GM18499 (cell line): Measurements from ENCODE around the gene PKNOX2.

Source experiments
- ATAC-seq: cut with Tn5 transposase; IDR thresholded peaks from one replicate; pipeline ENCODE4 v1.9.1; 2021; ENCODE audit warnings: moderate number of reproducible peaks; ENCODE audit not compliant: insufficient read depth, unreplicated experiment

The PKNOX2 gene

DNA sequence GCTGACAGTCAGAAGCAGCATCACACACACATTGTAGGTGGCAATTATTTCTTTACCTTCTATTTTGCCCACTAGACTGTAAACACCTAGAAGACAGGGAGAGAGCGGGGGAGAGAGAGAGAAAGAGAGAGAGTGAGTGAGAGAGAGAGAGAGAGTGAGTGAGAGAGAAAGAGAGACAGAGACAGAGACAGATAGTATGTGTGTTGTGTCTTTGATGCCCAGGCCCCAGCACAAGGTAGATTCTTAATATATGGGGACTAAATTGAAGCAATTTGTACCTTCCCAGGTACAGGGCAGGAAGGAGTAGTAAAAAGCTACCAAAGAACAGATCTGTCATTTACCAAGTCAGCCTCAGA lies 163.7 kb downstream of the PKNOX2 start:
- no peak for ATAC-seq

DNA sequence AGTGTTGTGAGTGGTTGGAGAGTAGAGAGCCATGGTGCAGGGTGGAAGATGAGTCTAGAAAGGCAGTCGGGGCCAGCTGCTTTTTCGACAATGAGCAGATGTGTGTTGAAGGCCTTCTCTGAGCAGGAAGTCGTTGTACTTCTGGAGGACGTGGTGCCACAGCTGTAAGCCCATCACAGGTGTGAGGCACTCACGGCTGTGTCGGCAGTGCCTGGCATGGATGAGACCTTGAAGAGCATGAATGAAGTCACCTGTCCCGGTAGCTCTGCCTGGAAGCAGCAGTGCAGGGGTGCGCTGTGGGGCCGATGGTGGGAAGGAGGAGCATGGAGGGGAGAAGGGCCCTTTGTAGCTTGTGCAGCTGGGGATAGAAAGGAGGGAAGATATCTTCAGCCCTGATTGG lies 165.2 kb downstream of the PKNOX2 start:
- ATAC-seq: no peak

DNA sequence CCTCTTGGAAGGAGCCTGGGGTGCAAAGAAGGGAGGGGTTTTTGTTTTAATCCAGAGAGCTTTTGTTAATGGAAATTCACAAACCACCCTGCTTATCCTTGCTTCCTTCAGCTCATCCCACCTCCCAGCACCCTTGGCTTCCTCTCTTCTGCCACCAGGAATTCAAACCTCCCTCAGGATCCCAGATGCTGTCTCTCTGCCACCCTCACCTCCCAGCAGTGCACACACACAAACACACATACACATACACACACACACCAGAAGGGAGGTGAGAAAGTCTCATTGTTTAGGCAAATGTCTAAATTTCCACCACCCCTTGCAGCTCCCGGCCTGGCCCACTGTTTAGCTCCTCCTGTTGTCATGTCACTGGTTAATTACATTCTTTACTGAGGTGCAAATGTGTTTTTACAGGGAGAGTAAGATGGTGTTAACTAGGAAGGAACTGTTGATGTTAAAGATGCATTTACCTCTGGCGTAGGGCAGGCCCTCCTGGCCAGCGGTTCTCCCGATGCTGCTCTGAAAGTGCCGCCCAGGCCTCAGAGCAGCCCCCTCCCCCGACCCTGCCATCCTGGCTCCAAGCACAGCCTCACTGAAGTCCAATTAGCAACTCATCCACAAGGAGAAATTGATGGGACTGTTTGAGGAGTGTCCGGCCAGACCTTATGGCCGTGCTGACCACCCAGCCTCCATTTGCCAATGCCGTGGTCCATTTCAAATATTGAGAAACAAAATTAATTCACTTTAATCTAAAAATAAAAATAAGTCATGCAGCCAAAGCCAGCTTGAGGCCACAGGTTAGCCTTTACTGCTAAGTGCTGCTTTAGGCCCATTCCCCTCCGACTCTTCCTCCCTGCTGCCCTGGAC lies 166.1 kb downstream of the PKNOX2 start:
- ATAC-seq: no peak

DNA sequence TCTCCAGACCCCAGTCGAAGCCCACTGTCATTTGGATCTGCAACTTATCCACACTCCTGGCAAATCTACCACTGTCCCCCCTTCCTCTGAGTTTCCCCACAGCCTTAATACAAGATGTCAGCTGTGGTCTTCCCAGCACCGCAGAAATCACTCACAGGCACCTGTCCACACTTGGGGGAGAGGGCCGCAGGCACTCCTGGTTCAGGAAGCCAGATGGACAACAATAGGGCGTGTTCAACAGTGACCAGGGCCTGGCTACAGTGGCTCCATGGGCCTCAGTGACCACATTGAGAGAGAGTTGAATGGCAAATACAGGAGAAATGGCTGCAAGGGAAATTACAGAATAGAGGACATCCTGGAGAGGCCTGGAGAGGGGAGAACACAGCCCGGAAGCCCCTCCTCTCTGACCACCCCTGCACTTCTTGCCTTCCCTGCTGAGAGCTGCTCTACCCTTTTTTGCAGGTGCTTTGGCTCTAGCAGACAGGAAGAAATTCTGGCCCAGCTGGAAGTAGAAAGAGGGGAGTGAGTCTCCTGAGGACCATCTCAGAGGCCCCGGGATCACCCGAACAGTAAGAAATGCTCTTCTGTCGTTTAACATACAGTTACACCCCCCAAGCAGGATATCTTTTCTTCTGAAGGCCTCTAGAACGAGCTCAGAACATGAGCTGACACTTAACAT lies 166.9 kb downstream of the PKNOX2 start:
- no peak for ATAC-seq

DNA sequence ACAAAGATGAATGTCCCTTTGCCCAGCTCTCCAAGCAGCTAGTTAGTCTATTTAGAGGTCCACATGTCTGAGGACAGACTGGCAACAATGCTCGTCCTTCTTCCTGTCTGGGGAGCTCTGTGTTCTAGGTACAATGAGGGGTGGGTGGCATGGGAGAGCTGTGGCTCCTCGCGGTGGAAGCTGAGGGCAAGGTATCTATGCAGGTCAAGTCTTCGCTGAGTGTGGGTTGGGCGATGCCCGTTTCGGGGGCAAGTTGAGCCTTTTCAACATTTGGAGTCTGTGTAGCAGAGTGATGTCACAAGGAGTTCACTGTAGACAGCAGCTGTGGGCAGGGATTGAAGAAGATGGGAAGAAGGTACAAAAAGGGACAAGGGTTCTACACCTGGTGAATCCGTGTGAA lies 168.3 kb downstream of the PKNOX2 start:
- no peak for ATAC-seq

DNA sequence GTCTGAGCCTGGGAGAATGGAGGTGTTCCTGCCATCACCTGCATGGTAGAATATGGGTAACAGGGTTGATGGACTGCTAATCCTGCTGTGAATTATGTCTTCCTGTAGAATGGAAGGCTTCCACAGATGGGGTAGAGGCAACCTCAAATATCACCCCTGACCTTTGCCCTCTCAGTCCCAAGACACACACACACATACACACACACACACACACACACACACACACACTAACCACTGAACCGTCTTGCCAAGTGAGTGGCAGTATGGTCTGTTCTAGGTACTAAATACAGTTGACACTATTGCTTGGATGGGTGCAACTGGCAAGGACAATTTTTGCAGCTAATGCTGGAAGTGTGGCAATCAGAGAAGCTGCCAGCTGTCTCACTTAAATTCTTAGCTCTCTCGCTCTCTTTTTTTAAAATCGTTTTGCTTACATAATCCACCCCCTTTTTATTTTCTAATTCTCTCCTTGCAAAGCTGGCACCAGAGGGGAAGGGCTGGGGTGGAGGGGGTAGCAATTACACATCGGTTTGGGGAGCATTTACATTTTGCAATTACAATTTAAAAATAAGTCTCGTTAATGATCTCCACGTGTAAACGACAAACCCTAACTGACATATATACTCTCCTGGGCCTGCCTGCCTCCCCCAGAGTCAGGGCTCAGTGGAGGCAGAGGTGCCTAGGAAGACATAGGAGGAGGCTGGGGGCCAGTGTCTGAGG lies 169.0 kb downstream of the PKNOX2 start:
- ATAC-seq: no peak

DNA sequence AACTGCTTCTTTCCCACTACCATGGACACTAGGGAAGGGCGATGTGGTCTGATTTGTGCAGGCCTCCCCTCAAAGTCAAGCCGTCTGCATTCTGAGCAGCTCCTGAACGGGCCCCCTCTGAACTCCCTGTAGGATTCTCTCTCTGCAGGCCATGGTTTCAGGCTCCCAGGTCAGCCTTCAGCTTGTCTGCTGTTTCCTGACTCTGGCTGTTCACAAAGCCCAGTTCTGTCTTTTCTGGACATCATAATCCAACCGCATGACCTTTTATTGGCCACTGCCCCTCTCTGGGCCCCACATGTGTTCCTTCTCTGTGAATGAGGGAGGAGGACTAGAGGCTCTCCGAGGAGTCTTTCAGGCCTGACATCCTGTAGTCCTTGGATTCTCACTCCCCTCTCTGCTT lies 170.6 kb downstream of the PKNOX2 start:
- ATAC-seq: no peak

DNA sequence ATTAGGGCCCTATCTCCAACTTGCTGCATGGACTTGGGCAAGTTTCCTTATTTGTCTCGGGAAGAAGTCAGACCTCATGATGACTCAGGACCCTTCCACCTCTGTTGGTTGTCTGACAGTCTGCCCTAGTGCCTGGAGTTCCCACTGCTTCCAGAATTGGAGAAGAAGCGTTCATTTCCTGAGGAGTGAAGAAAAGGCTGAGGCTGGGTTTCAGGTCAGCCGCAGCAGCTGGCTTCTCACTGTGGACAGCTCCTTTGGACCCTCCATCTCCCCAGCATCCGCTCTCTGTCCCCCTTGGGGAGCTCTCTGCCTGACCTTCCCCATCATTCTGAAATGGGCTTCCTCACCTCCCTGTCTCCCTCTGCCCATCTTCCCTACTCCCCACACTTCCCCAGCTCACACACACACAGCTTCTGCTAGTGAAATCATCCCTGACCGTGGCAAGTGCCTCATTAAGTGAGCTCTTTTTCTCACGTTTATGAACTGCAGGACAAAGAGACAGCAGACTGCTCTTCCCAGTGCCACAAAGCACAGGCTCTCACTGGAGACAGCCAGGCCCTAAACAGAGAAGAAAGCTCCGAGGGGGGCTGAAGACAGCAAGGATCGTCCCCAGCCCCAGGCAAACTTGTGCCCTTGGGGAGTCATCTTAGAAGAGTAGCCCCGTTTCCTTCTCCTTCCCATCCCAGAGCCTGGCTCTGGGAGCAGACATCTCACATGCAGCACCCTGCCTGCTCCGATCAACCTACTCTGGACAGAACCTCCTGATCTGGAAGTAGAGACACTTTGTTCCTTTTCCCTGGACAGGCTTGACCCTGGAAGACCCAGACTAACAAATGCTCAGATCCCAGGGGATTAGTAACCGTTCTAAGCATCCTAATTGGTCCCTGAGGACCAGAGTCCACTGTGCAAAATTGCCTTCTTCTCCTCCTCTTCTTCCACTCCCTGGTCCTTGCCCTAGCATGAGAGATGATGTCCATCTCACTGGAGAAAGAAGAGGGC lies 173.6 kb downstream of the PKNOX2 start:
- no peak for ATAC-seq

DNA sequence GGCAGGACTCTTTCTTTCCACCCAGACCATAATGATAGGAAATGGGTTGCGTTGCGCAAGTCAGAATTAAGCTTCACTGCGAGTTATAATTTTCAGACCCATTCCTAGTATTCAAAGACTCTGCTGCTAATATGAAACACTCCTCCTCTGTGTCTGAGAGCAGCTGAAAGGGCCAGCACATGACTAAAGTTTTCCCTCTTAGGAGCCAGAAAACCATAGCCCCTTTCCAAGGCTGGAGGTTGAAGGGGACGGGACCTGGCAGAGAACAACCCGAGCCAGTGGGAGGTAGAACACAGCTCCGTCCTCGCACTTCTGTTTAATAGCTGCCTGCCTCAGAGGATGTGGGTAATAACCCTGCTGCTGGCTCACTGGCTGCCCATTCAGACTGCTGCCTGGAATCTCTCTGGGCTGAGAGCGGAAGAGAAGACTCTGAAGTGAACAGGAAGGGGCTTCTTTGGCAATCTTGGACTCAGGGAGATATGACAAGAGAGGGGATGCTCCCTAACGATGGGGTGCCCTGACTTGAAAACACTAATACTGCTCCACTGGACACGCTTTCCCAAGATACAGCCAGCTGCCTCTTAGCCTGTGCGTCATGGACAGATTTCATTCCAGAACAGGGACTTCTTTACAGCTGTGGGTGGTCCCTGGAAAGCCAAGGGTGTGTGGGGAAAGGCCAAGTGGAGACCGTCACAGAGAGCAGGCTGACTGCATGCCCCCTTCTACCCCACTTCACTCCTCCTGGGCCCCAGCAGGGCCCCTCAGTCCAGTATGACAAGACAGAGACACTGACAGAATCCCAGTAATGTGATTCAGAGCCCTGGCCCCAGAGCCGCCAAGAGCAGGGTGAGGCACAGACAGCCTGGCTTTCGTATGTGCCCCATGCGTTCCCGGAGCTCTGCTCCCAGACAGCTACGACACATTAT lies 174.6 kb downstream of the PKNOX2 start:
- ATAC-seq: no peak

DNA sequence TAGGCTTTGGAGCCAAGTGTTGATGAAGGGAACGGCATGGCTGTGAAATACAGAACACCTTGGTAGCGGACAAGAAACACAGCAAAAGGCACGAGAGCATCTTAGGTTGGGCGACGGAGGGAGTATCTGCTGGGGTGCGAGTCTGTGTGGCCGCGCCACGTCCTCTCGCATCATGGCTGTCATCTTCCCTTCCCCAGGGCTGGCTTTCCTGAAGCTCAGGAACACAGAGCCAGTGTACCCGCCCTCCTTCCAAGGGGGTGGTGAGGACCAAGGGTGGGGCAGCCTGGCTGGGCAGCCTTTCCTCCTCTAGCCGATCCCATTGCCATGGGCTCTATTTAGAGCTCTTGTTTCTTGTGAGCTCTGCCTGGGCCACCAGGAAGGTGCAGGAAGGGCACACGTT lies 177.1 kb downstream of the PKNOX2 start:
- no peak for ATAC-seq

DNA sequence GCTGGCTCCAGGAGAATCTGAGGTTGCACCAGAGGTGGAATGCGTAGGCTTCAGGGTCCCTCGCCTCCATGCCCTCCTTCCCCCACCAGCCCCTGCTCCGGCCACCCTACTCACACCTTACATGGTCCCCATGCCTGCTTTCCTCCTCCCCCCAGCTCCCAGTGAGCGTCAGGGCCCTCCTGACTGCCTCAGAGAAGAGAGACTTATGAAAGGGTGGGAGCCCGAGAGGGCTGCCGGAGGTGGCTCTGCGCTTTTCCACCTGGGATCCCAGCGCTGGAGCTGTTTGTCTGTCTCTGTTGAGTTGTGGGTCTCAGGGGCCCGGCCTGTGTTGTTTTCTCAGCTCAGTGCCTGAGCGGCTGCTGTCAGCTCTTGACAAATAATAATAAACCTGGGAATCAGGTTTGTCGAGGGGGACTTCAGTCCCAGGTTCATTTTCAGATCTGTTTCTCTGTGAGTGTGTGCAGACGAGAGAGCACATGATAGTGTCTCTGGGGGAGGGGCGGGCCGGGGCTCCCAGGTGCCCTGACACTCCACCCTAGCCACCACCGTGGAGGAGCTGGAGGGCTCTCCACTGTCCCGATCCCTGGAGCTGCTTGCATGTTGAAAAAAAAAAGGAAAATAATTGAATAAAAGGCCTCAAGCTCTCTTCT lies 177.9 kb downstream of the PKNOX2 start:
- no peak for ATAC-seq

DNA sequence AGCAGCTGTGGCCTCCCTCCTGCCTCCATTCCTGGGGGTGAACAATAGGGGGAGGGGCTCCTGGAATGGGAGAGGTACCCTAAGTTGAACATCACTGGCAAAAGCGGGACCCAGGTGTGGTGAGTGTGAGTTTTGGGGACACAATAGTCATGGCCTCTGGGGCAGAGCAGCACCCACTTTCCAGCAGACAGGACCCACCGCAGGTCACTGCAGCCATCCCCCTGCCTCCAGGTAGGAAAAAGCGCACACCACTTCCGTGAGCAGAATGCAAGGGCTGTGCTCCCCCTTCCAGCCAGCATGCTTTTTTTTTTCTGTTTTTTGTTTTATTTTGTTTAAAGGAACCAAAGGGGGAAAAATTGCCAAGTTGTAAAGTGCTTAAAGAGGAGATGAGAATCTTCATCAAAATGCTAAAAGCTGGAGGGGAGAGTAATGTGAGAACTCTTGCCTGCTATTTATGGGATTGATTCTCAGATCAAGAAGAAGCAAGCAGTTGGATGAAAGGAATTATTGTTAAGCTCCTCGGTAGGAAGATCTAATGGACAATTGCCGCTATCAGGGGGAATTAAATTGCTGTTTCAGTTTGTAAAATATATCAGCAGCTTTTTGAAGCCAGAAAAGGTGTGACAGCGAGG lies 178.7 kb downstream of the PKNOX2 start:
- ATAC-seq: no peak

DNA sequence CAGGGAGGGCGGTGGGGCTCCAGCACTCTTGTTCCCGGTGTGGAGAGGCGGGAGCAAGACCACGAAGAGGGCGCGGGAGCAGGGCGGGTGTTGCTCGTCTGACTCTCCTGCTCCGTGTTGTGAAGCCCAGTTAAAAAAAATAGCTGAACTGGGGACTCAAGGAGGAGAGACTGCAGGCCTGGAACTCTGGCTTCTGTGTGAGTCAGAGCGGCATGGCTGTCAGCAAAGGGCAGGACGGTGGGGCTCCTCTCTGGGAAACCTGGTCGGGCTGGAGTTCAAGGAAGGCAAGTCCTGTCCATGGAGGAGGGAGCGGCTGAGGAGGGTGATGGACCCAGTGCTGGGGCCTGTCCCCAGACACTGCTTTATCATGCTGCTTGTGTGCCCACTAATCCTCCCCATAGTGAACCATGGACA lies 179.2 kb downstream of the PKNOX2 start:
- ATAC-seq: no peak

DNA sequence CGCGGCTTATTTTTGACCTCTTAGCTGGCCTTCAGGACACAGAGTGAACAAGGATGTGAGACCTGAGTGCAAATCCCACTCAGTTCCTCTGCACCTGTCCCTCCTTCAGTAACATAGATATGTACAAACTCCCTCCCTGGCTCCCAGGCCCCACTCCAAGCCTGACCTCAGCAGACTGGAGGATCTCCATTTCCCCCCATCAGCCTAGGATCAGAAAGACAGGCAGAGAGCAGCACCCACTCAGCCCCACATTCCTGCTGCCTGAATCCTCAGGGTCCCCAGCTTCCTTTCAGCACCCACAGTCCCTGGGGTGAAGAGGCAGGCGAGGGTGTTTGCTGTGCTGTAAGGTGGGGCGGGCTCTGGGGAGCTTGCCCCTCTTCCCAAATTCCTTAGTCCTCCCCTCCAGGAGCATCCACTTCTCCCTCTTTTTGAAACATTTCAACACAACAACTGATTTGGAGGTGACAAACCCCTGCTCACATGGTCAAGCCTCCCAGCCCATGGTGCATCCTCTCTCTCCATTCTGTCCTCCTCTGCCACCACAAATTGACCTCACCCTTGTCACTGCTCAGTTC lies 180.4 kb downstream of the PKNOX2 start:
- ATAC-seq: no peak

DNA sequence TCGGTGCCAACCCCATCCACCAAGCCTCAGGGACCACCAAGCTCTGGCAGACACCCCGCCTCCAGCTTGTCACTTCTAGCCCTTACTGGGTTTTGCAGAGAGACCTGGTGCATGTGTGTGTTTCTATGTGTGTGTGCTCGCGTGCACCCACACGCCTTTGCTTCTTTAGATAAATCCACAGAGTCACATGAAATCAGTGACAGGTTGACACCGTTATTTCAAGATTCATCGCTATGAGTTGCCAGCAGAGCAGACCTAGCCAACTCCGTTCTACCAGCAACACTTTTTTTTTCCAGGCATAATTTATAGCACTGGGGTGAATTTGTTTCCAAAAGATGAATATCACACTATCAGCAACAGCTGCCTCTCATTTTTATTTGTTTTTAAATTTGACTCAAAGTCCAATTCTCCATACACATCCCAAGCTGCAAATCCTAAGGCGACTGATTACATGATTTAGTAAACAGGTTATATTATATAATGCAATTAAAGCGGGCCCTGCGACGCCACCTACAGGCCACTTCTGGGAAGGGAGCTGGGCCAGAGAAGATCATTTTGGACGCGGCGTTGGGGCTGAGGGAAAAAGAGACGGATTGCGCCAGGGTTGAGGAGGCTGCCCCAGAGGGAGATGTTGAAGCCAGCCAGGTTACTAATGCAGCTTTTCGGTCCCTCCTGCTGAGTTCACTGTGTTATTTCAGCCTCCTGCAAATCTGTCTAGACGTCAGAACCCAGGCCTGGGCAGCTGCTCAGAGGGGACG lies 181.0 kb downstream of the PKNOX2 start:
- no peak for ATAC-seq

DNA sequence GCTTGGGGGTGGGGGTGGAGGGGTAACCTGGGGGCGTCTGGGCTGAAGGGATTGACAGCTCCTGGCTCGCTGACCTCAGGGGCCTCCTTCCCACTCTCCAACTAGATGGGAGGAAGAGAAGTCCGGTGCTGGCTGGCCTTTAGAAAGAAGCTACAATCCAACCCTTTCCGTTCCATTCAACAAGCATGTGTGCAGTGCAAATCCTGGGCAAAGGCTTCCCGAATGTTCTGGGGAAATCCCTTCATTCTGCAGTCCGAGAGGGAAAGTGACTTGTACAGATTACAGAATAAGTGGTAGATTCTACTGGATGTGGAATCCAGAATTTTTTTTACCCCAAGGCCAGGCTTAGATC lies 181.6 kb downstream of the PKNOX2 start:
- ATAC-seq: no peak

DNA sequence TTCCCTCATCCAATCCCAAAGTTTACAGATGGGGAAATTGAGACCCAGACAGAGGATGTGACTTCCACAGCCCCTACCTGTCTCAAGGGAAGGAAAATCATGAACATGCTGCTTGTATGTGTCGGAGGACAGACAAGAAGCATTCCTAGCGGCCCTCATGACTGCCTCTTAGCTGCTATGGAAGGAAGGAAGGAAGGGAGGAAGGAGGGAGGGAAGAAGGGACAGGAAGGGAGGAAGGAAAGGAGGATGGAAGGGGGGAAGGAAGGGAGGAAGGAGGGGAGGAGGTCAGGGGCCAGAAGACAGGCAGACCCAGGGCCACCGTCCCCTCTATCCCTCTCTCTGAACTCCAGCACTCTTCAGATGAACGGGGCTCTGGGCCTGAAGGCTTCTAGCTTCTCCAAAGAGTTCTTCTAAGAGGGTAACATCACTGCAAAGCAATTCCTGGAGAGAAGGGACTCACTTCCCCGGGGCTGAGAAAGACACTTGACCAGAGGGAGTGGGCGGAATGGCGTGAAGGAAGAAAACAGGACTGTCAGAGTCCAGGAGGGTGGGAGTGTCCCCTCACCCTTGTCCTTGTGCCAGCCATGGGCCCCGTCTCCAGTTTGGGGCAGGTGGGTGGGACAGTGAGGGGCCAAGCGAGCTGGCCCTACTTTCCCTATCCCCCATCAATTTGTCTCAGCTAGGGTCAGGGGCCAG lies 182.2 kb downstream of the PKNOX2 start:
- no peak for ATAC-seq
